Fibroblast of pulmonary artery (primary cell): ENCODE measurements around the gene KLHL3.

ENCODE experiments used
- DNase-seq: peaks from one replicate; pipeline ENCODE4 v3.0.0-alpha.2; 2010; ENCODE audit warnings: low read depth
- H3K4me3 ChIP-seq: replicated peaks from 2 replicates; pipeline ENCODE4 v1.5.1; 2011; ENCODE audit warnings: low read depth, mild to moderate bottlenecking, control low read depth, low read length, moderate library complexity
- CTCF ChIP-seq: IDR thresholded peaks from 2 replicates; pipeline ENCODE4 v1.5.1; 2011; ENCODE audit warnings: mild to moderate bottlenecking, control low read depth, low read length, inconsistent platforms; ENCODE audit errors: missing control alignments

Gene KLHL3

GRCh38 chr5:137727623-137728022 is 8.3 kb downstream of the KLHL3 start:
- TF ChIP-seq CTCF = no peak
- no peak for DNase-seq
- H3K4me3 ChIP-seq = no peak overlapping the region

DNA sequence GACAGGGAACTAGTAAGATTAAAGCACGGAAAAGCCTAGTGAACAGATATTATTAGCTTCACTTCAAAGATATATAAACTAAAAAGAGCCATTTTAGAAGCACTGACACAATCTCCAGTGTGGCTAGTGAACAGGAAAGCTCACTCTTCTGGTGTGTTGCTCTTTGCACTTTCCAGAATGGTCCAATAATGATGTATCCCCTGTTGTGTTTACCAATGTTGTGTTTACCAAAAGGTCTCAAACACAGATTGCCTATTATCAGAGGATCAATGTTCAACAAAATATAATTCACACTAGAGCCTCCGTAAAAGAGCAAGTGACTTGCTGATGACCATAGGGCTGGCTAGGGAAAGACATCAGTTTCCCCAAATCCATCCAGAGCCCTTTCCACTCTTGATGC is 11.6 kb downstream of the KLHL3 start:
- no peak for DNase-seq
- no peak overlapping the region for H3K4me3 ChIP-seq
- TF ChIP-seq CTCF = no peak

DNA sequence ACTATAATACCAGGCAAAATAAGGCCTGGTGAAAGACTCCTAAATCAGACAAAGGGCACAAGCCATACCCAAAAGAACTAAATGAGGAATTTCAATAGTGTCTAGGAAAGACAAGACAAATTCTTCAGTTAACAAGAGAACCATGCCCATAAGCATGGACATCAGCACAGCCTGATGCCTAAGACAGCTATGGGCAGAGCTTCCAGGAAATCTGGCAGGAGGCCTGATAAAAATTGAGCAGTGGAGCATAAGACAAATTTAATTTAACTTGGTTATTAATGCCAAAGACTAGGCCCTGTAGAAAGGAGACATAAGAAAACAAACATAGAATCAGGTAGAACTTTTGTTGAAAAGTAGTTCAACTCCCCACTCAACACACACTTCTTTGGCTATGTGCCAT is 17.3 kb downstream of the KLHL3 start:
- DNase-seq = no peak
- no peak for TF ChIP-seq CTCF
- H3K4me3 ChIP-seq = no peak overlapping the region

DNA sequence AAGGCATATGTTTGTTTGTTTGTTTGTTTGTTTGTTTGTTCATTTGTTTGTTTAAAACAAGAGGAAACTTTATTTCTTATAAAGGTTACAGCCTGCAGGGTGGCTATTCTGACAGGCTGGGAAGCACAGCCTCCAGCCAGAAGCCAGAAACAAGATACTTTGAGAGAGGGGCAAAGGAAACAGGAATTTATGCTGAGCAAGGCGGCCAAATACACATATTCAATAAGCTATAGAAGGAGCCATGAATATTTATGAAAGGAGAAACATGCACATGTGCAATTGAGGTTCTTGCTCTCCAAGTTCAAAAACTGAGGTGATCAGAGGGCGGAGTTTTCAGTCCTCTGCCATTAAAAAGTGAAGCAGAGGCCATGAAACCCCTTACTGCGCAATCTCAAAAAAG is 19.6 kb downstream of the KLHL3 start:
- TF ChIP-seq CTCF = no peak
- DNase-seq = no peak
- no peak overlapping the region for H3K4me3 ChIP-seq

DNA sequence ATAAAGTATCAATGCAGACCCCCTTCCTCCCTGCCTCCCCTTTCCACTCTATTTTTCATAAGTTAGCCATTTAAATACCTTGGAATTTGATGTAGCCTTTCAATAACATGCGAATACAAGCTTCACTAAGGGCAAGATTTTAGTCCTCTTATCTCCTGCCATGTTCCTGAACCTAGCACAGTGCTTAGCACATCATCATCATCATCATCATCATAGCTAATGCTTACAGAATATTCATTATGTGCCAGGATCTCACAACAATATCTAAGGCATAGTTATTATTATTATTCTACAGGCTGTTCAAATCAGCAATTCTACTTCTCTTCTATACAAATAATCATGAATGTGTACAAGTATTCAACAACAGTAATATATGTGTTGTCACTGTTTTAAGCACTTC is 20.4 kb downstream of the KLHL3 start:
- H3K4me3 ChIP-seq = no peak overlapping the region
- no peak for TF ChIP-seq CTCF
- DNase-seq = no peak

DNA sequence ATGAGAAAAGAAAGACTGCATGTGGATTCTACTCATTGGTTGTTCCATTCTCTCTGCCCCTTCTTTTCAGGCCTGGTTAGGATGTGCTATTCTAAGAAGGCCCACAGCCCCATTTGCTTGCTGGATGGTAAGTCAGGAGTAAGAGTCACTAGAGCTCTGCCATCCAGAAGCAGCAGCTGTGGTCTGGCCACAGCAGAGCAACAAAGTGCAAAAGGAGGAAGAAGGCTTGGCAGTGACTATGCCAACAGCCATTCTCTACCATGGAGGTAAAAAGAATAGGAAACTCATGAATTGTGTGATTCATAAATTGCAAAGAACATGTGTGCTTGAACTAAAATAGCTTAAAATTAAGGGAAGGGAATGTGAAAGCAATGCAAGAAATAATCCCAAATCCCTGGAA is 20.9 kb downstream of the KLHL3 start:
- TF ChIP-seq CTCF = no peak
- no peak overlapping the region for H3K4me3 ChIP-seq
- DNase-seq = no peak

DNA sequence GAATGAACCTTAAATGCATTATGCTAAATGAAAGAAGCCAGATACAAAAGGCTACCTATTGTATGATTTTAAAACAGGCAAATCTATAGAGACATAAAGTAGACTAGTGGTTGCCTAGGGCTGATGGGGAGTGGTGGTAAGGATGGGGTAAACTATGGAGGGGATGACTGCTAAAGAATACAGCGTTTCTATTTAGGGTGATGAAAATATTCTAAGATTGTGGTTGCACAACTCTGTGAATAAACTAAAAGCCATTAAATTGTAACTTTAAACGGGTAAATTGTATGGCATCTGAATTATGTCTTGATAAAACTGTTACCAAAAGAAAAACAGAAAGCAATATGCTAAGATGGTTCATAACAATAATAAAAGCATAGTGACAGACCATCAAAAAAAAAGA is 21.4 kb downstream of the KLHL3 start:
- no peak for TF ChIP-seq CTCF
- no peak for DNase-seq
- H3K4me3 ChIP-seq = no peak overlapping the region
